Epithelial cell of proximal tubule (primary cell): ENCODE measurements around the gene RNASE1. TPM values are rescaled to one million over a fixed set of nuclear protein-coding genes. Genes with fewer than 3 reads are reported as not detected.
"Not testable (repeated sequence)": the region's sequence is repeated elsewhere in the genome, so short reads cannot be mapped to it uniquely, and the experiment has no call there.

Experiments used
- DNase-seq: peaks from one replicate; pipeline ENCODE4 v3.0.0-alpha.2; 2011; ENCODE audit warnings: low read depth
- H3K4me3 ChIP-seq: 2 replicates; pipeline ENCODE4 v1.5.1; 2011; ENCODE audit warnings: low read depth, mild to moderate bottlenecking, low read length
- total RNA-seq: library from RNA; depleted of rRNA; stranded (reverse); fragments of >200 nt; gene quantifications from 2 replicates; pipeline ENCODE4 v1.2.3, GENCODE V29; 2015
- TF ChIP-seq, protein P1 (sequence below): conservative IDR thresholded peaks from 2 replicates; pipeline ENCODE4 v1.5.1; 2012; ENCODE audit warnings: low read depth, mild to moderate bottlenecking, low read length

The RNASE1 gene
- total RNA-seq, 1 donor from 2014 or later, result 0.40 TPM

DNA sequence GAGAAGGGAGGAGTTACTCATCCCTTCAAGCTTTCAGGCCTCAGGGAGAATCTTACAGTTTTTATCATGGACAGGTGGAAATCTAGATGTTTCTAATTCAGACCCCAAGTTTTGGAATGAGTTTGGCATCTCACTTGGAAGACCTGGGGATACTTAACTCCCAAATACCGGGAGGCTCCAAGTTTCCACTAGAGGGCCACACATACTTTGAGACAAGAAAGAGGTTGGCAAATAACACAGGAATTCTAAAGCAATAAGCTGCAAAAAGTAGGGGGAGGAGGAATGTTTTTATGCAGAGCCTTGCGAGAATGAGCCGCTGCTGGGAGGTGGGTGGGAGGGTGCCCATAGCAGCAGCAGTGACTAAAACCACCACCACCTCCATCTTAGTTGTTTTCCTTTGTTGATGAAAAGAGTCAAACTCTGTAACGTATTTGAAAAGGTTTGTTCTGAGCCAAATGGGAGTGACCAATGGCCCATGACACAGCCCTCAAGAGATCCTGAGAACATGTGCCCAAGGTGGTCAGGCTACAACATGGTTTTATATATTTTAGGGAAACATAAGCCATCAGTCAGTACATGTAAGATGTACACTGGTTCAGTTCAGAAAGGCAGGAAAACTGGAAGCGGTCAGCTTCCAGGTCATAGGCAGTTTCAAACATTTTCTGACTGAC lies 34.2 kb upstream of the RNASE1 start:
- no peak for DNase-seq
- H3K4me3 ChIP-seq, result no peak overlapping the region
- TF ChIP-seq, protein P1, sequence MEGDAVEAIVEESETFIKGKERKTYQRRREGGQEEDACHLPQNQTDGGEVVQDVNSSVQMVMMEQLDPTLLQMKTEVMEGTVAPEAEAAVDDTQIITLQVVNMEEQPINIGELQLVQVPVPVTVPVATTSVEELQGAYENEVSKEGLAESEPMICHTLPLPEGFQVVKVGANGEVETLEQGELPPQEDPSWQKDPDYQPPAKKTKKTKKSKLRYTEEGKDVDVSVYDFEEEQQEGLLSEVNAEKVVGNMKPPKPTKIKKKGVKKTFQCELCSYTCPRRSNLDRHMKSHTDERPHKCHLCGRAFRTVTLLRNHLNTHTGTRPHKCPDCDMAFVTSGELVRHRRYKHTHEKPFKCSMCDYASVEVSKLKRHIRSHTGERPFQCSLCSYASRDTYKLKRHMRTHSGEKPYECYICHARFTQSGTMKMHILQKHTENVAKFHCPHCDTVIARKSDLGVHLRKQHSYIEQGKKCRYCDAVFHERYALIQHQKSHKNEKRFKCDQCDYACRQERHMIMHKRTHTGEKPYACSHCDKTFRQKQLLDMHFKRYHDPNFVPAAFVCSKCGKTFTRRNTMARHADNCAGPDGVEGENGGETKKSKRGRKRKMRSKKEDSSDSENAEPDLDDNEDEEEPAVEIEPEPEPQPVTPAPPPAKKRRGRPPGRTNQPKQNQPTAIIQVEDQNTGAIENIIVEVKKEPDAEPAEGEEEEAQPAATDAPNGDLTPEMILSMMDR, result peak; percentile 74

DNA sequence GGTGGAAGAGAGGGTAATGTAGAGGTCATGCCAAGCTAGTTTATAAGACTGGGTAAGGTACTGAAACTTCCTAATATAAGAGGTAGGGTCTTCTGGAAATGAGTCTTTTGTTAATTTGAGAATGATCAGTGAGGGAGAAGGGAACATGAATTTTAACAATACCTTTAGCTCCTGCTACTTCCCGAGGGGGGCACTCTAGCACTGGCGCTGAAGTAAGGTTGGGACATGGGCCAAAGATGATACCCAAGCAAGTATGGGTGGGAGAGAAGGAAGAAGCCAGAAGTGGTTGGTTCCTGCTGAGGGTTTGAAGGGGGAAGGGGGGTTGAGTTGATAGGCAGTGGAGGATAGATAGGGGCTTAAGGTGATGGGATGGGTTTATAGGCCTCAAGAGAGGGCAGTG lies 32.3 kb upstream of the RNASE1 start:
- TF ChIP-seq, protein P1, result no peak
- H3K4me3 ChIP-seq, result no peak overlapping the region
- no peak for DNase-seq

DNA sequence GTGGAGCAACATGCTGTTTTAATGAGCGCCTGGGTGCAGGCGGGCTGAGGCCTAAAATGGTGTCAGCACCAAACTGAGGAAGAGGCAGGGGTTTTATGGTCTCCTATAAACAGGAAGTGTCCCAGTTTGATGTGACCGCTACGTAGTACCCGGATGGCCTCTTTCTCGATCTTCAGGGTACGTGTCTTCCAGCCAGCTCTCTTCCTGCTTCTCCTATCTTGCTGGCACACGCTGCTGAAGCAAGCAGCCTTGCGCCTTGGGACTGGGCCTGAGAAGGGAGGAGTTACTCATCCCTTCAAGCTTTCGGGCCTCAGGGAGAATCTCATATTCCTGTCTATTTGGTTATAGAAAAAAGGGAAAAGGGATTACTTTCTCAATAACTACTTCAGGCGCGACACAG lies 28.2 kb upstream of the RNASE1 start:
- H3K4me3 ChIP-seq, result no peak overlapping the region
- DNase-seq, result no peak
- TF ChIP-seq, protein P1, result no peak

DNA sequence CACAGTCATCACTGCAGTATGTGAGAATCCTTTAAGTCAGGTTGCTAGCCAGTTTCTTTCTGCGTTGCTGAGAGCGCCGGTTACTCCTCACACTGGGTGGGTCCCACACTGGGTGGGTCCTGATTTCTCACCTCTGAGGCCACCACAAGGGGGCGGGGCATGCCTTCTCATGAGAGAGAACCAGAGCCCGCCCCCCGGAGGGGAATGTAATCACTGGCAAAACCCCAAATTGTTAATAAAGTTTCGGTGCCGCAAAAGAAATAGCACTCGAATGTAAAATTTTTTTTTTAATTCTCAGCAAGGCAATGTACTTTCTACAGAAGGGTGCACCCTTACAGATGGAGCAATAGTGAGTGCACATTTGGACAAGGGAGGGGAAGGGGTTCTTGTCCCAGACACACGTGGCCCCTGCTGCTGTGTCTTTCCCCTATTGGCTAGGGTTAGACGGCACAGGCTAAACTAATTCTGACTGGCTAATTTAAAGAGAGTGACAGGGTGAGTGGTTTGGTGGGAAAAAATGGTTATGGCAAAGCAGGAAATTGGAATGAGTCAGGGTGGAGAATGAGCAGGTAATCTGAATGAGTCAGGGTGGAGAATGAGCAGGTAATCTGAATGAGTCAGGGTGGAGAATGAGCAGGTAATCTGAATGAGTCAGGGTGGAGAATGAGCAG lies 25.5 kb upstream of the RNASE1 start:
- H3K4me3 ChIP-seq, DNase-seq: not testable (repeated sequence)

DNA sequence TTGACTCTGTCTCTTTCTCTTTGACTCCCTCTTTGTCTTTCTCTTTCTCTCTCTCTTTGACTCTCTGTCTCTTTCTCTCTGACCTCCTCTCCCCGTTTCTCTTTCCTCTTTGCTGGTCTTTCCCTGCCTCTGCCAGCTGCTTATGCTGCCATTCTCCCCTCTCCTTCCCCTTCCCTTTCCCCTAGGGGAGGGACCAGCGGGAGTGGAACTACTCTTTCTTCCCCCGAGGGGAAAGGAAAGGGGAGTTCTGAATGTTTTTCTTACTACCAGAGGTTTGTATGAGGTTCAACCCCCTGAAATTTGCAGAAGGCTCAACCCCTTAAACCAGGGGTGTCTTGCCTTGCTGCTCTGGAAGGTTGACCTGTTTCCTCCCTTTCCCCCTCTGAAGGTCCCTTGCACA lies 24.7 kb upstream of the RNASE1 start:
- DNase-seq, result no peak
- TF ChIP-seq, protein P1, result no peak
- no peak overlapping the region for H3K4me3 ChIP-seq

DNA sequence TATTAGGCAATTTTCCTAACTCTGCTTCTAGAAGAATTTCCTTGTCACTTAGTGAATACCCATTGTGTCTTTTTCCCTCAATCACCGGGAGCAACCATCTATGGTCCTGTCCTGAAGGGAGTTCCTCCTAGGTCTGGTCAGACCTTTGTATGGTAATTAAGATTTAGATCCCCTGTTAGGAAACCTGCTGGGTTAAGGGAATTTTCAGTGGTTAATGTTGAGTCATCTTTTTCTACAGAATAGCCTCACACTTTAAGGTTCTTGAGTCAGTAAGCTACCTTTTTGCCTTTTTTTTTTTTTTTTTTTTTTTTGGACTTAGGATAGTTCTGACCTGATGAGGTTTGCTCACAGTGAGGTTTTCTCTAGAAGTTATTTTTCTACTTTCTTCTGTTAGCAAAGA lies 24.0 kb upstream of the RNASE1 start:
- not testable (repeated sequence) for H3K4me3 ChIP-seq, DNase-seq

DNA sequence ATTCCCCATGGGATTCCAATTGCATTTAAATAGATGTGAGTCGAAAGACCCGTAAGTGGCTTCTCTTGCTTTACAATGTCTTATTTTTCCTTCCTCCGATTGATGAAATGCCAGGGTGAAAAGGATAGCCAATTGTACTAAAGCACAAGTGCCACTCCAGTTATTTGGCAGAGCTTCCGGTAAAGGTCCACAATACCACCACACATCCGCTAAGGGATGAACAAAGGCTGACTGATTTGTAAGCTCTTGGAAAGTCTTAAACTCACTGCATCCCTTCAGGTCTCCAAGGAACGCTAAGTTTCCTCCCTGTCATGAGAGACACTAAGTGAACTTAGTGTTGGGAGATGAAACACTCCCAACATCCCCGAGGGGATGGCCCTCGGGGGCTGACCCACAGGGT lies 21.2 kb upstream of the RNASE1 start:
- no peak for DNase-seq
- TF ChIP-seq, protein P1, result no peak
- H3K4me3 ChIP-seq, result no peak overlapping the region

DNA sequence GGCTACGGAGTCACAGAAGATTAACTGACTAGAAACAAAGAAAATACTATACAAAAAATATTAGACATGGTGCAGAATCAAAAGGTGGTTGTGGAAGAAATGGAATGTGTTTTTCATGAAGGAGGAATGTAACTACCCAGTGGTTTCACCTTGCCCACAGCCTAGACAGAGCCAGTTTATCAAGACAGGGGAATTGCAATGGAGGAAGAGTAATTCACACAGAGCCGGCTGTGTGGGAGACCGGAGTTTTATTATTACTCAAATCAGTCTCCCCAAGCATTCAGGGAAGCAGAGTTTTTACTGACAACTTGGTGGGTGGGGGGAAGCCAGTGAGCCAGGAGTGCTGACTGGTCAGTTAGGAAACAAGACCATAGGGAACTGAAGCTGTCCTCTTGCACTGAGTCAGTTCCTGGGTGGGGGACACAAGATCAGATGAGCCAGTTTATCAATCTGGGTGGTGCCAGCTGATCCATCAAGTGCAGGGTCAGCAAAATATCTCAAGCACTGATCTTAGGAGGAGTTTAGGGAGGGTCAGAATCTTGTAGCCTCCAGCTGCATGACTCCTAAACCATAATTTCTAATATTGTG lies 19.0 kb upstream of the RNASE1 start:
- not testable (repeated sequence) for DNase-seq, H3K4me3 ChIP-seq
